ENCODE results near the gene BAZ2B. TPM values are rescaled to one million over a fixed set of nuclear protein-coding genes. Genes with fewer than 3 reads are reported as not detected.

Gene BAZ2B
- total and polyA plus RNA-seq, 2 experiments from 2014 or later, result 51.7 to 62.9 TPM

GRCh38 chr2:159521272-159521671 is 95.1 kb downstream of the BAZ2B start:
- H3K79me2 ChIP-seq (replicated peaks; ENCODE audit: insufficient read depth), result peaks cover 22% of the 10 kb centered on the region; the same call in 1 of the 2 replicates
- peaks cover 20% of the 10 kb centered on the region for H3K4me1 ChIP-seq (ENCODE audit: insufficient read depth)
- no peak overlapping the region for H3K27ac ChIP-seq (ENCODE audit: low read depth)
- H3K36me3 Mint-ChIP-seq (ENCODE audit: low read depth), result peaks cover 3% of the 10 kb centered on the region; the same call in 1 of the 3 replicates
- H3K4me3 Mint-ChIP-seq, result no peak overlapping the region
- no peak overlapping the region for H3K27ac Mint-ChIP-seq
- H3K4me3 ChIP-seq, result no peak overlapping the region
- ATAC-seq (no peak), DNase-seq (ENCODE audit: low spot score) (no peak)
- no peaks in the 10 kb centered on the region; the same call in 2 of the 3 replicates for H3K9me3 Mint-ChIP-seq
- no peak overlapping the region for H2AFZ ChIP-seq
- no peaks in the 10 kb centered on the region for H3K9me2 ChIP-seq (ENCODE audit: insufficient read depth)
- H4K20me1 ChIP-seq (replicated peaks; ENCODE audit: insufficient read depth), result no peaks in the 10 kb centered on the region
- no peaks in the 10 kb centered on the region for H3K27me3 ChIP-seq (ENCODE audit: insufficient read depth)
- no peak overlapping the region for H3K4me2 ChIP-seq
- H3K36me3 ChIP-seq (ENCODE audit: insufficient read depth), result no peaks in the 10 kb centered on the region
- no peak for TF ChIP-seq EZH2phosphoT487 (IDR thresholded peaks at IDR 0.05; ENCODE audit: unreplicated experiment)
- H3K4me1 Mint-ChIP-seq, result peaks cover 35% of the 10 kb centered on the region
- H3F3A ChIP-seq (replicated peaks; ENCODE audit: low read depth), result no peaks in the 10 kb centered on the region
- no peaks in the 10 kb centered on the region for H3K27me3 Mint-ChIP-seq (ENCODE audit: insufficient read depth, low read depth, poor library complexity)

GRCh38 chr2:159518321-159519005 is 97.9 kb downstream of the BAZ2B start:
- Mint-ChIP-seq H3K4me1 (peaks cover 38% of the 10 kb centered on the region), H3K27me3 (ENCODE audit: insufficient read depth, low read depth, poor library complexity) (no peaks in the 10 kb centered on the region), H3K36me3 (ENCODE audit: low read depth) (peaks cover 3% of the 10 kb centered on the region; the same call in 1 of the 3 replicates), H3K27ac (peak overlapping the region; percentile 56; the same call in 1 of the 2 replicates), H3K4me3 (no peak overlapping the region), H3K9me3 (no peaks in the 10 kb centered on the region)
- no peak overlapping the region for H3K27ac ChIP-seq (ENCODE audit: low read depth)
- peaks cover 31% of the 10 kb centered on the region for H3K79me2 ChIP-seq (replicated peaks; ENCODE audit: insufficient read depth)
- no peaks in the 10 kb centered on the region for H3K9me2 ChIP-seq (ENCODE audit: insufficient read depth)
- H3K4me3 ChIP-seq, result no peak overlapping the region
- H2AFZ ChIP-seq, result no peak overlapping the region
- DNase-seq (ENCODE audit: low spot score) (peak; percentile 16), ATAC-seq (no peak)
- H3K4me1 ChIP-seq (ENCODE audit: insufficient read depth), result peaks cover 15% of the 10 kb centered on the region
- H3K36me3 ChIP-seq (ENCODE audit: insufficient read depth), result no peaks in the 10 kb centered on the region
- no peaks in the 10 kb centered on the region for H3K27me3 ChIP-seq (ENCODE audit: insufficient read depth)
- no peak overlapping the region for H3K4me2 ChIP-seq
- TF ChIP-seq POLR2AphosphoS5 (IDR thresholded peaks at IDR 0.05; ENCODE audit: low read depth) (no peak), REST (IDR thresholded peaks at IDR 0.05; ENCODE audit: unreplicated experiment) (no peak), CTCF (conservative IDR thresholded peaks at IDR 0.05; ENCODE audit: low read depth in 2 of 2) (no peak), JUNB (IDR thresholded peaks at IDR 0.05; ENCODE audit: unreplicated experiment) (no peak), NANOG (IDR thresholded peaks at IDR 0.05; ENCODE audit: borderline replicate concordance) (no peak), EZH2 (IDR thresholded peaks at IDR 0.05; ENCODE audit: low read depth, unreplicated experiment) (no peak)
- no peaks in the 10 kb centered on the region for H4K20me1 ChIP-seq (replicated peaks; ENCODE audit: insufficient read depth)
- no peaks in the 10 kb centered on the region for H3F3A ChIP-seq (replicated peaks; ENCODE audit: low read depth)

Data from GM23338 (cell line).